Astrocyte of the spinal cord (primary cell): ENCODE measurements around the gene FNBP1.

Experiments
- DNase-seq: peaks from one replicate; pipeline ENCODE4 v3.0.0; 2011; ENCODE audit warnings: low read depth, low spot score
- H3K4me3 ChIP-seq: 2 replicates; pipeline ENCODE4 v1.5.1; 2011; ENCODE audit warnings: low read depth, mild to moderate bottlenecking, low read length, moderate library complexity
- in situ Hi-C: cut with HindIII; loops from 2 replicates; pipeline ENCODE4 v1.10.0; 2017; ENCODE audit warnings: low sequenced_read_pairs
- TF ChIP-seq, protein P1 (sequence below): IDR thresholded peaks from 2 replicates; pipeline ENCODE4 v1.5.1; 2012; ENCODE audit warnings: low read depth, mild to moderate bottlenecking, low read length, inconsistent platforms

FNBP1 gene

GRCh38 chr9:129850821-129851550 is 192.0 kb downstream of the FNBP1 start:
- TF ChIP-seq, protein P1, sequence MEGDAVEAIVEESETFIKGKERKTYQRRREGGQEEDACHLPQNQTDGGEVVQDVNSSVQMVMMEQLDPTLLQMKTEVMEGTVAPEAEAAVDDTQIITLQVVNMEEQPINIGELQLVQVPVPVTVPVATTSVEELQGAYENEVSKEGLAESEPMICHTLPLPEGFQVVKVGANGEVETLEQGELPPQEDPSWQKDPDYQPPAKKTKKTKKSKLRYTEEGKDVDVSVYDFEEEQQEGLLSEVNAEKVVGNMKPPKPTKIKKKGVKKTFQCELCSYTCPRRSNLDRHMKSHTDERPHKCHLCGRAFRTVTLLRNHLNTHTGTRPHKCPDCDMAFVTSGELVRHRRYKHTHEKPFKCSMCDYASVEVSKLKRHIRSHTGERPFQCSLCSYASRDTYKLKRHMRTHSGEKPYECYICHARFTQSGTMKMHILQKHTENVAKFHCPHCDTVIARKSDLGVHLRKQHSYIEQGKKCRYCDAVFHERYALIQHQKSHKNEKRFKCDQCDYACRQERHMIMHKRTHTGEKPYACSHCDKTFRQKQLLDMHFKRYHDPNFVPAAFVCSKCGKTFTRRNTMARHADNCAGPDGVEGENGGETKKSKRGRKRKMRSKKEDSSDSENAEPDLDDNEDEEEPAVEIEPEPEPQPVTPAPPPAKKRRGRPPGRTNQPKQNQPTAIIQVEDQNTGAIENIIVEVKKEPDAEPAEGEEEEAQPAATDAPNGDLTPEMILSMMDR, result no peak
- in situ Hi-C loops, result no loop called here
- peak; percentile 16 for DNase-seq

DNA sequence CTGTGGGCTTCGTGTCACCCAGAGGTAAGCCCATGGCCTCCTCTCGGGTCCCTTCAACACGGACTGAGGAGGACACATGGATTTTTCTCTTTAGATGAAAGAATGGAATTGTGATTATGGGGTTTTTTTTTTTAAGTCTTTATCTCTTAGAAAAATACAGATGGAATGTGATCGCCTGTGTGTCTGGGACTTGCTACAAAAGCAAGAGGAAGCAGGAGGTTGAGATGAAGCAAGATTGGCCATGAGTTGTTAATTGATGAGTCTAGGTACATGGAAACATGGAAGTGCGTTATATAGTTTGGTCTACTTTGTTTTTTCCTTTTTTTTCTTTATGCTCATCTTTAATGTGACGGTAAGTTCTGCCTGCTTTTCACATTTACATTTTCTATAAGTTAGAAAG is 193.1 kb downstream of the FNBP1 start:
- in situ Hi-C loops, result no loop called here
- TF ChIP-seq, protein P1, result no peak
- no peak overlapping the region for H3K4me3 ChIP-seq
- peak; percentile 47 for DNase-seq

More at GRCh38 chr9:129850821-129851550, 192.0 kb downstream of the FNBP1 start:
- H3K4me3 ChIP-seq, result no peak overlapping the region

GRCh38 chr9:129848712-129849441 is 194.1 kb downstream of the FNBP1 start:
- H3K4me3 ChIP-seq, result no peak overlapping the region
- TF ChIP-seq, protein P1, result no peak
- in situ Hi-C loops, result no loop called here
- DNase-seq, result no peak

DNA sequence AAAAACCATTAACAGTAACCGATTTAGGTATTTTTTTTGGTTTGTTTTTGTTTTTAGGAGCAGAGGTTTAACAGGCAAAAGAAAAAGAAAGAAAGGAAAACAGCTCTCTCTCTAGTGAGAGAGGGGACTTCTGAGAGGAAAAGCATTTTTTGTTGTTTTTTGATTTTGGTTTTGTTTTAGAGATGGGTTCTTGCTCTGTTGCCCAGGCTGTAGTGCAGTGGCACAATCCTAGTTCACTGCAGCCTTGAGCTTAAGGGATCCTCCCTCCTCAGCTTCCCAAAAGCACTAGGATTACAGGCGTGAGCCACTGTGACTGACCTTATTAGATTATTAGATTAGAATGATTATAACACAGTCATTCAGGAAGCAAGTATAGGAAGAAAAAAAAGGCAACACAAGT is 197.6 kb downstream of the FNBP1 start:
- TF ChIP-seq, protein P1, result no peak
- no peak for DNase-seq
- no peak overlapping the region for H3K4me3 ChIP-seq
- in situ Hi-C loops, result no loop called here

- in situ Hi-C loops, result no loop called here
- no peak overlapping the region for H3K4me3 ChIP-seq
- no peak for DNase-seq
- TF ChIP-seq, protein P1, result no peak
Observed at GRCh38 chr9:129841071-129841470, 201.9 kb downstream of the FNBP1 start.

GRCh38 chr9:129840034-129840433 is 203.0 kb downstream of the FNBP1 start:
- no peak overlapping the region for H3K4me3 ChIP-seq
- in situ Hi-C loops, result no loop called here
- DNase-seq, result no peak
- TF ChIP-seq, protein P1, result no peak
